Measurements from ENCODE around the gene ARHGAP9.

Gene ARHGAP9

DNA sequence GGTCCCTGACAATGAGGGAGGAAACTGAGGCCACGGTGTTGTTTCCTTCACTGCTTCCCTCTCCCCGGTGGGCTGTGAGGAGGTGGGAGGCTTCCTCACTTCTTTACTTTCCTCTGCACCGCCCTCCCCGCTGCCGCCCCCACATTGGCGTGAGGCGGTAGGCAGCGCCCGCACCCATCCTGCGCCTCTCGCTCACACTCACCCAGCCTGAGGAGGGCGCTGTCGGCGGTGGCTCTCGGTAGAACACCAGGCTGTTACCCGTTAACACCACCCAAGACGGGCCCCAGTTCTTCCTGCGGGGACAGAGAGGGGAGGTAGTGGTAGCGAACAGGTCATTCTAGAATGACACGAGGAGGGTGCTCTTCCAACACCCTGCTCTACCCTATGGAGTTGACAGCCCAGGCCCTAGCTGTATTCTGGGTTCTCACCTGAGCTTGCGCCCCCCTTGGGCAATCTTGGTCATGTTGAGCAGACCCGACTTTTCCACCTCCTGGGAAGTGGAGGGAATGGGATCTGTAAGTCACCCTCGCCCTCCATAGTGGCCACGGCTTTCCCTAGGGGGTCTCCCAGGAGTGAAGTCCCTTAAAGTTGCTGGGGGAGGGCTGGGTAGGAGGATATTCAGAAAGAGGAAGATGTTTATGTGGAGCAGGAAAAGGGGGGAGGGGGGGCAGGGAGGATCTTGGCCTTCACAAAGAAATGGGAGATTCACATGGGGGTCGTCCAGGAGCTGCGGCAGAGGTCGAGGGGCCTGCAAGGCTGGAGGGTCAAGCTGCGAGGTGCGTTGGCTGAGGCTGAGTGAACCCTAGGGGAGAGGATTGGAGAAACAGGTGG is 3.3 kb downstream of the ARHGAP9 start:
- DNase-seq: peak; percentile 68 to 75
- peak; percentile 39 for TF ChIP-seq POLR2A (IDR thresholded peaks at IDR 0.05; ENCODE audit: low read length)
- no peak for TF ChIP-seq GATA1 (IDR thresholded peaks at IDR 0.05; ENCODE audit: low read depth, low read length)

DNA sequence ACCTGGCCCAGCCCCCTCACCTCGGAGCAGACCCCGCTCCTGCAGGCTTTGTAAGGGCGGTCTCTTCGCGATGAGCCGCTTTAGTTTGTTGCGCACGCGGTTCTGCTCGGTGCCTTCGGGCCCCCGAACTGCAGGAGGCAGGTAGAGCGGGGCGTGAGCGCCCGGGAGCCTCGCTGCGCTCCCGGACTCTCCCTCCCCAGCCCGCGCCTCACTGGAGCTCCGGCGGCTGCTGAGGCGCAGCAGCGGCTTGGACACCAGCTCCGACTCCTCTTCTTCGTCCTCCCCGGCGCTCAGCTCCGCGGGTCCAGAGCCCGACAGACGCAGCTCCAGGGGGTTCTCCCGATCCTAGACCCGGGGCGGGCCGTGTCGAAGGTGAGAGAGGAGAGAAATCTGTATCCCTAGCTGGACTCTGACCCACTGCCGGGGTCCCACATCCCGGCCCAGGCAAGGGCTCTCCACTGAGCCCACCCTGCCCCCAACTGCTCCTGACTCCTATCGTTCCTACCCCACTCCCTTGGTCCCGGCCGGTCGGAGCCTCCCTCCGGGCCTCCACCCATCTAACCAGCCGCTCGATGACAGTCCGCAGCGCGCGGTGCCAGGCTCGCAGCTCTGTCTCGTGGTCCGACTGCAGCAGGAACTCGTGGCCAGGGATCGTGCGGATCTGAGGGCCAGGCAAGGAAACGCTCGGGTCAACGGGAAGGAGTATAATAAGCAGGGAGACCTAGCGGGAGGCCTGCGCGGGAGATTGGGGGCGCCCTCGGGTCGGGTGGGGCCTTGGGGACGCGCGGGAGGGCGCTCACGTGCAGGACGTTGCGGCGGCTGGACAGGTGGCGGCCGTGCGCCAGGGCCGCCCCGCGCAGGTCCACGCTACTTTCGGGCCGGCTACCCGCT is 4.2 kb downstream of the ARHGAP9 start:
- no peak for DNase-seq
- TF ChIP-seq POLR2A (IDR thresholded peaks at IDR 0.05; ENCODE audit: low read length): no peak
- no peak for TF ChIP-seq GATA1 (IDR thresholded peaks at IDR 0.05; ENCODE audit: low read depth, low read length)

DNA sequence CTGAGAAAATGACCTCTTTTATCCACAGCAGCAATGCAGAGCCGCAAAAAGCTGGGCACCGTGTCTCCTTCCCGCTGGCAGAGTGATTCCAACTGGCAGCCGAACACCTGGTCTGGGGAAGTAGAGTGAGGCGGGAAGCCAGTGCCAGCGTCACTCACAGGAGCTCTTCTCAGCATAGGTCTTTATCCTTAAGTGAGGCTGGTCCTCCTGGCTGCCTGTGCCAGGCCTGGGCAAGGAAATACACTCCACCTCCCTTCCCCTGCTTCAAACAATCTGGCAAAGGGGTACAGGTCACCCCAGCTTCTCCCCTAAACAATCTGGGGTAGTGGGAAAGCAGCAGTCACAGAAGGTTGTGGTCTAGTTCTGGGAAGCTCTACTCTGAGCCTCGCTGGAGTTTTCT is 4.8 kb downstream of the ARHGAP9 start:
- DNase-seq: no peak

DNA sequence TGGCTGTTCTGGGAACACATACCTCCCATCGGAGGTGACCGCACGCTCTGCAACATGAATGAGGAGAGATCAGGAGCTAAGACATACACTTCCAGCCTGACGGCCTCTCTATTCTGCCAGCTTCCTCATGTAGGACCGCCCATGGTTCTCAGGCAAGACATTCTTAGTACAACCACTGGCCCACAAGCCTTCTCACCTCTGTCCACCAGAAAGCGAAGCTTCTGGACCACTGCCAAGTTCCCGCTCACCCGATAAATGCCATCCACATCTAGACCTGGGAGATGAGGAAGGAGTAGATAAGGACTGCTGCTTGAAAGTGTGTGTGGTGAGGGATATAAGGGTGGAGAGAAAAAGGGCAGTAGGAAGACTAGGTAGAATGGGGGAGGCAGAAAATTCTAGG is 5.2 kb downstream of the ARHGAP9 start:
- TF ChIP-seq GATA1 (IDR thresholded peaks at IDR 0.05; ENCODE audit: low read depth, low read length) (no peak), POLR2A (IDR thresholded peaks at IDR 0.05; ENCODE audit: low read length) (no peak)
- DNase-seq: no peak

More for the DNA sequence above, 4.8 kb downstream of the ARHGAP9 start:
- TF ChIP-seq POLR2A (IDR thresholded peaks at IDR 0.05; ENCODE audit: low read length) (no peak), GATA1 (IDR thresholded peaks at IDR 0.05; ENCODE audit: low read depth, low read length) (no peak)

DNA sequence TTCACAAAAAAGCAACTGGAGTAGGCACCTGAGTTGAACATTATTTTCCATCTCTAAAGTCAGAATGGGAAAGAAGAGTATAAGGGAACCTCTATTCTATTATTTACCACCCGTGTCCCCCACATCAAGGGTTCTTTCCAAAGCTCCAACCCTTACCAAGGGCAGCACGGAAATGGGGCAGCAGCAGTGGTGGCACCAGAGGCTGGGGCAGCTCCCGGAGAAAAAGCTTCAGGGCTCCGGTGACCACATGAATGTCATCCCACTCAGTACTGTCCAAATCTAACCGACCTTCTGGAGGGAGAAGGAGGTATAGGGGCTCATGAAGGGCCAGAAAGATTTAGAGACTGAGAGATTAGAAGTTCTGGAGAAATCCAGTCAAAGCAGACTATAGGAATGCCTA is 5.8 kb downstream of the ARHGAP9 start:
- DNase-seq: no peak
- TF ChIP-seq POLR2A (IDR thresholded peaks at IDR 0.05; ENCODE audit: low read length): no peak
- no peak for TF ChIP-seq GATA1 (IDR thresholded peaks at IDR 0.05; ENCODE audit: low read depth, low read length)

DNA sequence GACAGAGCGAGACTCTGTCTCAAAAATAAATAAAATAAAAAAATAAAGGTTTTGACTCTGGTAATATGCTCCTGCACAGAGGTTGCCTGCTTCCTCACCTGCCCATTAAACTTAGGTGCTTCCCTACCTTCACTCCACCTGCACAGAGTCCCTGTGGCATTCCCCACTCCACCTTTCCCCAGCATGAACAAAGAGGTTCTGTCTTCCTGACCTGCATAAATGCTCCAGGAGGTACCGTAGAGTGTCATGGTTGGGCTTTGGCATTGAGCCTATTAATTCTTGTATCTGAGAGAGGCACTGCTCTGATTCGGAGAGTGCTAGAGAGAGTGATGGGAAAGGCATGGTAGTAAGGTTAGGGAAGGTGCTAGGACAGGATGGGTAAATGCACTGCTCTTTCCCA is 6.3 kb downstream of the ARHGAP9 start:
- DNase-seq: no peak
- TF ChIP-seq POLR2A (IDR thresholded peaks at IDR 0.05; ENCODE audit: low read length) (no peak), GATA1 (IDR thresholded peaks at IDR 0.05; ENCODE audit: low read depth, low read length) (no peak)

DNA sequence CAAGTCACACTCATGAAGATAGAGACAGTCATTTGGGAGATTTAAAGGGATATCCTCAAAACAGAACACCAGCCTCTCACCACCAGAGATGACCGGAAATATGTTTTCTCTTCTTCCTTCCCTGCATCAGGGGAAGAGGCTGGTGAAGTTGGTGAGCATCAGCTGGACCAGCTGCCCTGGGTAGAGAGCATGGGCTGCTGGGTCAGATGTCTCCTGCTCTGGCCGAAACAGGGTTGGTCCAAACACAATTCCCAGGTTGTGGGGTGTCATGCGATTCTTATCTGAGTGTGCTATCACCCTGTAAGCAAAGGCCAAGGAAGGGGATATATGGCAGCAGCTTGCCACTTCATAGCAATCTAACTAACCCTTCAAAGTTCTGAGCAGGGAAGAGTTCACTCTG is 7.3 kb downstream of the ARHGAP9 start:
- TF ChIP-seq POLR2A (IDR thresholded peaks at IDR 0.05; ENCODE audit: low read length) (no peak), GATA1 (IDR thresholded peaks at IDR 0.05; ENCODE audit: low read depth, low read length) (no peak)

DNA sequence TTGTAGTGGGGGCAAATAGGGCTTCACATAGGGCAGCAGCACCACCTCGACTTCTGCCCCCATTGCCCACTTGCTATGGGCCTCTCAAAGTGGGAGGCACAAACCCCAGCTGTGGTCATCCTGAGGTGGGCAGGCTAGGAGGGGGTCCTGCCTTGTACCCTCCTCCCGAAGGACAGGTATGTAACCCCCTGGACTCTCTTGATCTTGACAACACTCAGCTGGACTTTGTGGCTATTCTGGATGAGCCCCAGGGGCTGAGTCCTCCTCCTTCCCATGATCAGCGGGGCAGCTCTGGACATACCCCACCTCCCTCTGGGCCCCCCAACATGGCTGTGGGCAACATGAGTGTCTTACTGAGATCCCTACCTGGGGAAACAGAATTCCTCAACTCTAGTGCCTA is 8.0 kb downstream of the ARHGAP9 start:
- no peak for TF ChIP-seq POLR2A (IDR thresholded peaks at IDR 0.05; ENCODE audit: low read length)
- no peak for DNase-seq

More for the DNA sequence above, 7.3 kb downstream of the ARHGAP9 start:
- no peak for DNase-seq

DNA sequence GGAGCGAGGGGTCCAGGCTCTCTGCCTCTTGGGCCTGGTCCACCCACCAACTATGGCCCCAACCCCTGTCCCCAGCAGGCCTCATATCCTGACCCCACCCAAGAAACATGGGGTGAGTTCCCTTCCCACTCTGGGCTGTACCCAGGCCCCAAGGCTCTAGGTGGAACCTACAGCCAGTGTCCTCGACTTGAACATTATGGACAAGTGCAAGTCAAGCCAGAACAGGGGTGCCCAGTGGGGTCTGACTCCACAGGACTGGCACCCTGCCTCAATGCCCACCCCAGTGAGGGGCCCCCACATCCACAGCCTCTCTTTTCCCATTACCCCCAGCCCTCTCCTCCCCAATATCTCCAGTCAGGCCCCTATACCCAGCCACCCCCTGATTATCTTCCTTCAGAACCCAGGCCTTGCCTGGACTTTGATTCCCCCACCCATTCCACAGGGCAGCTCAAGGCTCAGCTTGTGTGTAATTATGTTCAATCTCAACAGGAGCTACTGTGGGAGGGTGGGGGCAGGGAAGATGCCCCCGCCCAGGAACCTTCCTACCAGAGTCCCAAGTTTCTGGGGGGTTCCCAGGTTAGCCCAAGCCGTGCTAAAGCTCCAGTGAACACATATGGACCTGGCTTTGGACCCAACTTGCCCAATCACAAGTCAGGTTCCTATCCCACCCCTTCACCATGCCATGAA is 8.6 kb downstream of the ARHGAP9 start:
- TF ChIP-seq GATA1 (IDR thresholded peaks at IDR 0.05; ENCODE audit: low read depth, low read length) (no peak), POLR2A (IDR thresholded peaks at IDR 0.05; ENCODE audit: low read length) (no peak)
- no peak for DNase-seq

DNA sequence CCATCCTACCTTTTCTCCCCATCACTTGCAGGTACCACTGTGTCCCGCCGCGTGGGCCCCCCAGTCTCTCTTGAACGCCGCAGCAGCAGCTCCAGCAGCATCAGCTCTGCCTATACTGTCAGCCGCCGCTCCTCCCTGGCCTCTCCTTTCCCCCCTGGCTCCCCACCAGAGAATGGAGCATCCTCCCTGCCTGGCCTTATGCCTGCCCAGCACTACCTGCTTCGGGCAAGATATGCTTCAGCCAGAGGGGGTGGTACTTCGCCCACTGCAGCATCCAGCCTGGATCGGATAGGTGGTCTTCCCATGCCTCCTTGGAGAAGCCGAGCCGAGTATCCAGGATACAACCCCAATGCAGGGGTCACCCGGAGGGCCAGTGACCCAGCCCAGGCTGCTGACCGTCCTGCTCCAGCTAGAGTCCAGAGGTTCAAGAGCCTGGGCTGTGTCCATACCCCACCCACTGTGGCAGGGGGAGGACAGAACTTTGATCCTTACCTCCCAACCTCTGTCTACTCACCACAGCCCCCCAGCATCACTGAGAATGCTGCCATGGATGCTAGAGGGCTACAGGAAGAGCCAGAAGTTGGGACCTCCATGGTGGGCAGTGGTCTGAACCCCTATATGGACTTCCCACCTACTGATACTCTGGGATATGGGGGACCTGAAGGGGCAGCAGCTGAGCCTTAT is 9.2 kb downstream of the ARHGAP9 start:
- TF ChIP-seq GATA1 (IDR thresholded peaks at IDR 0.05; ENCODE audit: low read depth, low read length) (no peak), POLR2A (IDR thresholded peaks at IDR 0.05; ENCODE audit: low read length) (no peak)
- DNase-seq: no peak

DNA sequence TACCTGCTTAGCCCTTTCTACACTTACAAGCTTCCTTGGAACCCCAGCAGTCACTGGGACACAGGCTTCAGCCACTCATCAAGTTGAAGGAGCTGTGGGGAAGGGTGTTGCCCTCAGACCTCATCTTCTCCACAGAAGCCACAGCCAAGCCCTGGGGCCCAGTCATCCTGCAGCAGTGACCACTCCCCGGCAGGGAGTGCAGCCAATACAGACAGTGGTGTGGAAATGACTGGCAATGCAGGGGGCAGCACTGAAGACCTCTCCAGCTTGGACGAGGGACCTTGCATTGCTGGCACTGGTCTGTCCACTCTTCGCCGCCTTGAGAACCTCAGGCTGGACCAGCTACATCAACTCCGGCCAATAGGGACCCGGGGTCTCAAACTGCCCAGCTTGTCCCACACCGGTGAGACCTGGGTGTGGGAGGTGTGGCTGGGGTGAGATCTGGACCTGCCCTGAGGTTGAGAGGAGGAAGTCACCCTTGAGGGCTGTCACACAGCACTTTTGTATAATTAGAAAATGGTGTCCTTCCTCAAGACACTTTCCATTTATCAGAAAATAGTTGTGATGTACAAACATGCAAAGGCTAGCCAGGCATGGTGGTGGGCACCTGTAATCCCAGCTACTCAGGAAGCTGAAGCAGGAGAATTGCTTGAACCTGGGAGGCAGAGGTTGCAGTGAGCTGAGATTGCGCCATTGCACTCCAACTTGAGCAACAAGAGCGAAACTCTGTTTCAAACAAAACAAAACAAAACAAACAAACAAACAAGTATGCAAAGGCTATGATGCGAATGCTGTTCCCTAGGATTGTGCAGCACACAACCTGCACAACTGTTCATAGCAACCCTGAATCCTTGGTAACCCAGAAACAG is 10.1 kb downstream of the ARHGAP9 start:
- no peak for TF ChIP-seq POLR2A (IDR thresholded peaks at IDR 0.05; ENCODE audit: low read length)
- TF ChIP-seq GATA1 (IDR thresholded peaks at IDR 0.05; ENCODE audit: low read depth, low read length): no peak
- DNase-seq: peak; percentile 40 to 64

DNA sequence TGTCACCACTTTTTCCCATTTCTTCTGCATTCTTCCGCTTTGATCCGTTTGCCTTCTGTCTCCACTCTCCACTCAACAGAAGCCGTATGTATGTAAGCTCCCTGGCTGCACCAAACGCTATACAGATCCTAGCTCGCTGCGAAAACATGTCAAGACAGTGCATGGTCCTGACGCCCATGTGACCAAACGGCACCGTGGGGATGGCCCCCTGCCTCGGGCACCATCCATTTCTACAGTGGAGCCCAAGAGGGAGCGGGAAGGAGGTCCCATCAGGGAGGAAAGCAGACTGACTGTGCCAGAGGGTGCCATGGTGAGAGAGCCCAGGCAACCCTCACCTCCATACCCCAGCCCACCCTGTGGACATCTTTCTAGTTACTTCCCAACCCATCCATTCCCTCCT is 11.8 kb downstream of the ARHGAP9 start:
- DNase-seq: no peak
- no peak for TF ChIP-seq POLR2A (IDR thresholded peaks at IDR 0.05; ENCODE audit: low read length)
- TF ChIP-seq GATA1 (IDR thresholded peaks at IDR 0.05; ENCODE audit: low read depth, low read length): no peak

All from erythroblast (primary cell).